Peyer's patch (tissue), 4 donors: ENCODE results near the gene NDUFB3.

ENCODE experiments used
- CTCF ChIP-seq, 6 experiments: fragments of 450-650 bp in 4 of 6; fragments of 200-600 bp in 2 of 6; sonication (generic) in 1 of 6; IDR thresholded peaks; one replicate each; pipeline ENCODE4 v1.5.1; 2017 to 2019; ENCODE audit warnings: antibody characterized with exemption in 6 of 6, mild to moderate bottlenecking in 3 of 6, moderate library complexity in 1 of 6
- POLR2A ChIP-seq, 2 donors: fragments of 450-650 bp; IDR thresholded peaks; one replicate each; pipeline ENCODE4 v1.5.1; 2017; ENCODE audit warnings: antibody characterized with exemption in 2 of 2, mild to moderate bottlenecking in 2 of 2, moderate library complexity in 2 of 2

- TF ChIP-seq CTCF (IDR thresholded peaks at IDR 0.05) (no peak), POLR2A (IDR thresholded peaks at IDR 0.05) (no peak)
Observed at GRCh38 chr2:201084863-201085262, 13.1 kb downstream of the NDUFB3 start.
